Left lung (tissue), 10 donors: Measurements from ENCODE around the gene C2CD4C. TPM values are rescaled to one million over a fixed set of nuclear protein-coding genes. Genes with fewer than 3 reads are reported as not detected.

Experiments
- ATAC-seq: fragments of 200-7000 bp; cut with Tn5 transposase; one replicate; pipeline ENCODE4 v1.9.1; 2020; ENCODE audit warnings: moderate library complexity
- DNase-seq, 4 donors: peaks; one replicate each; pipeline ENCODE4 v3.0.0-alpha.2; 2013 to 2020
- H3K27ac ChIP-seq, 2 donors: fragments of 200-600 bp; sonication (generic) in 1 of 2; one replicate each; pipeline versions ENCODE4 v1.5.0 to v1.8.0; 2020 to 2021
- H3K27me3 ChIP-seq, 2 donors: fragments of 200-600 bp; sonication (generic) in 1 of 2; one replicate each; pipeline versions ENCODE4 v1.5.0 to v1.8.0; 2020 to 2021
- H3K36me3 ChIP-seq, 2 donors: fragments of 200-600 bp; sonication (generic) in 1 of 2; one replicate each; pipeline versions ENCODE4 v1.5.0 to v1.8.0; 2020 to 2021
- H3K4me1 ChIP-seq, 2 donors: fragments of 200-600 bp; one replicate each; pipeline ENCODE4 v1.8.0; 2021
- H3K4me3 ChIP-seq, 2 donors: fragments of 200-600 bp; sonication (generic) in 1 of 2; one replicate each; pipeline versions ENCODE4 v1.5.0 to v1.8.0; 2020 to 2021; ENCODE audit warnings: mild to moderate bottlenecking in 1 of 2
- H3K9me3 ChIP-seq, 2 donors: fragments of 200-600 bp; sonication (generic) in 1 of 2; one replicate each; pipeline versions ENCODE4 v1.5.0 to v1.8.0; 2020 to 2021
- CTCF ChIP-seq, 2 donors: fragments of 200-600 bp; sonication (generic) in 1 of 2; IDR thresholded peaks; one replicate each; pipeline versions ENCODE4 v1.5.0 to v1.8.0; 2021; ENCODE audit warnings: antibody characterized with exemption in 2 of 2
- intact Hi-C, 2 donors: fragments of 100-400 bp; cut with DNase I; formaldehyde crosslinking; loops; one replicate each; pipeline versions ENCODE4 v1.11.2 to v1.14.2; 2022
- polyA plus RNA-seq, 6 donors: library from polyadenylated mRNA; unstranded; fragments of 120-200 nt; gene quantifications; one replicate each; pipeline ENCODE4 v1.2.1, GENCODE V29; 2013; ENCODE audit not compliant: insufficient read length in 6 of 6
- total RNA-seq, 2 donors: library from RNA; stranded (reverse); fragmentation: NEBNext Ultra II Directional; extraction: Animal tissue kit (Norgen Biotek cat#: 25700); gene quantifications; one replicate each; pipeline ENCODE4 v1.2.1, GENCODE V29; 2021
- donor health status: DM: no; HTN: yes; CAD: no.
- donor health status: DM: no; HTN: no; CAD: no.

Gene C2CD4C
- total and polyA plus RNA-seq, 8 donors = 0.27 to 2.4 (median 0.86) TPM

- DNase-seq (peak in 1 of 4 donors; percentile 55), ATAC-seq (no peak)
- Histone ChIP-seq H3K36me3 (no peaks in the 10 kb centered on the region), H3K27ac (no peak overlapping the region), H3K4me1 (peaks cover 0 to 5% of the 10 kb centered on the region in 2 donors), H3K27me3 (peaks cover 0 to 33% of the 10 kb centered on the region in 2 donors), H3K9me3 (no peaks in the 10 kb centered on the region), H3K4me3 (no peak overlapping the region)
- no peak for TF ChIP-seq CTCF (IDR thresholded peaks at IDR 0.05)
- intact Hi-C loops = no loop called here
Measured at GRCh38 chr19:438416-438958, 29.5 kb upstream of the C2CD4C start.

- no peak for TF ChIP-seq CTCF (IDR thresholded peaks at IDR 0.05)
- Histone ChIP-seq H3K36me3 (no peaks in the 10 kb centered on the region), H3K9me3 (no peaks in the 10 kb centered on the region), H3K27me3 (peaks cover 0 to 33% of the 10 kb centered on the region in 2 donors), H3K4me3 (no peak overlapping the region), H3K4me1 (peaks cover 0 to 5% of the 10 kb centered on the region in 2 donors), H3K27ac (no peak overlapping the region)
- DNase-seq = peak in 1 of 4 donors; percentile 36
- intact Hi-C loops = no loop called here
- ATAC-seq = no peak
Measured at GRCh38 chr19:437041-437440, 28.1 kb upstream of the C2CD4C start.

- peak in 1 of 4 donors; percentile 59 for DNase-seq
- H3K36me3 ChIP-seq = no peaks in the 10 kb centered on the region
- no peak for ATAC-seq
- intact Hi-C loops = no loop called here
- TF ChIP-seq CTCF (IDR thresholded peaks at IDR 0.05) = no peak
- peaks cover 0 to 5% of the 10 kb centered on the region in 2 donors for H3K4me1 ChIP-seq
- H3K9me3 ChIP-seq = no peaks in the 10 kb centered on the region
- no peak overlapping the region for H3K27ac ChIP-seq
- peaks cover 0 to 33% of the 10 kb centered on the region in 2 donors for H3K27me3 ChIP-seq
- H3K4me3 ChIP-seq = no peak overlapping the region
Measured at GRCh38 chr19:436413-436950, 27.5 kb upstream of the C2CD4C start.

- Histone ChIP-seq H3K36me3 (no peaks in the 10 kb centered on the region), H3K9me3 (no peaks in the 10 kb centered on the region), H3K4me3 (no peak overlapping the region), H3K27ac (no peak overlapping the region), H3K4me1 (peaks cover 0 to 3% of the 10 kb centered on the region in 2 donors), H3K27me3 (peaks cover 0 to 31% of the 10 kb centered on the region in 2 donors)
- DNase-seq (peak in 1 of 4 donors; percentile 76), ATAC-seq (no peak)
- TF ChIP-seq CTCF (IDR thresholded peaks at IDR 0.05) = no peak
- intact Hi-C loops = no loop called here
Measured at GRCh38 chr19:435707-436412, 26.9 kb upstream of the C2CD4C start.

GRCh38 chr19:435056-435706 lies 26.2 kb upstream of the C2CD4C start:
- Histone ChIP-seq H3K4me1 (no peaks in the 10 kb centered on the region), H3K27me3 (peaks cover 0 to 25% of the 10 kb centered on the region in 2 donors), H3K9me3 (peaks cover 0 to 2% of the 10 kb centered on the region in 2 donors), H3K27ac (no peak overlapping the region), H3K4me3 (no peak overlapping the region), H3K36me3 (no peaks in the 10 kb centered on the region)
- intact Hi-C loops = no loop called here
- DNase-seq (peak in 1 of 4 donors; percentile 59), ATAC-seq (no peak)
- no peak for TF ChIP-seq CTCF (IDR thresholded peaks at IDR 0.05)
